HG02852 (cell line): ENCODE measurements around the gene LYST.

Experiments
- ATAC-seq: cut with Tn5 transposase; IDR thresholded peaks from one replicate; pipeline ENCODE4 v1.9.1; 2021; ENCODE audit warnings: mild to moderate bottlenecking, moderate library complexity; ENCODE audit not compliant: unreplicated experiment

LYST gene

GRCh38 chr1:235722858-235723257 is 143.8 kb downstream of the LYST start:
- ATAC-seq, result no peak

GRCh38 chr1:235721982-235722381 is 144.7 kb downstream of the LYST start:
- no peak for ATAC-seq

GRCh38 chr1:235720544-235720943 is 146.2 kb downstream of the LYST start:
- ATAC-seq, result no peak

GRCh38 chr1:235714205-235714897 is 152.4 kb downstream of the LYST start:
- ATAC-seq, result no peak

- ATAC-seq, result no peak
Measured at GRCh38 chr1:235712812-235713211, 153.9 kb downstream of the LYST start.

GRCh38 chr1:235710687-235711086 is 156.0 kb downstream of the LYST start:
- ATAC-seq, result no peak

- no peak for ATAC-seq
Measured at GRCh38 chr1:235709018-235709417, 157.7 kb downstream of the LYST start.

- no peak for ATAC-seq
Measured at GRCh38 chr1:235708390-235708962, 158.2 kb downstream of the LYST start.

GRCh38 chr1:235703506-235703905 is 163.2 kb downstream of the LYST start:
- ATAC-seq, result no peak

GRCh38 chr1:235702412-235702811 is 164.3 kb downstream of the LYST start:
- no peak for ATAC-seq

GRCh38 chr1:235697508-235697907 is 169.2 kb downstream of the LYST start:
- no peak for ATAC-seq

GRCh38 chr1:235689356-235689755 is 177.3 kb downstream of the LYST start:
- no peak for ATAC-seq

- no peak for ATAC-seq
Measured at GRCh38 chr1:235688096-235688495, 178.6 kb downstream of the LYST start.

GRCh38 chr1:235683653-235684052 is 183.1 kb downstream of the LYST start:
- no peak for ATAC-seq

- no peak for ATAC-seq
Measured at GRCh38 chr1:235682216-235682615, 184.5 kb downstream of the LYST start.

GRCh38 chr1:235679644-235680043 is 187.1 kb downstream of the LYST start:
- ATAC-seq, result no peak

GRCh38 chr1:235679005-235679404 is 187.7 kb downstream of the LYST start:
- no peak for ATAC-seq

- no peak for ATAC-seq
Measured at GRCh38 chr1:235675152-235675890, 191.4 kb downstream of the LYST start.

- ATAC-seq, result no peak
Measured at GRCh38 chr1:235673981-235674380, 192.7 kb downstream of the LYST start.

- ATAC-seq, result no peak
Measured at GRCh38 chr1:235671992-235672391, 194.7 kb downstream of the LYST start.

- no peak for ATAC-seq
Measured at GRCh38 chr1:235670157-235670776, 196.4 kb downstream of the LYST start.

GRCh38 chr1:235669277-235669676 is 197.4 kb downstream of the LYST start:
- ATAC-seq, result no peak
